IPS-18c (cell line): ENCODE measurements around the gene CACNA1B.

Source experiments
- H3K4me3 ChIP-seq: 2 replicates; pipeline ENCODE4 v1.7.0; 2013; ENCODE audit warnings: low read depth, mild to moderate bottlenecking, low read length, moderate library complexity; ENCODE audit not compliant: insufficient read depth
- H3K9me3 ChIP-seq: one replicate; pipeline ENCODE4 v1.6.1; 2013; ENCODE audit warnings: mild to moderate bottlenecking, low read length, moderate library complexity; ENCODE audit not compliant: control insufficient read depth, insufficient read depth

CACNA1B gene

GRCh38 chr9:137902646-137903045, 25.1 kb downstream of the CACNA1B start:
- no peak overlapping the region for H3K4me3 ChIP-seq
- peaks cover 2% of the 10 kb centered on the region for H3K9me3 ChIP-seq

- no peaks in the 10 kb centered on the region for H3K9me3 ChIP-seq
Measured at GRCh38 chr9:137905740-137906139, 28.2 kb downstream of the CACNA1B start.

GRCh38 chr9:137907776-137908175, 30.2 kb downstream of the CACNA1B start:
- Histone ChIP-seq H3K4me3 (no peak overlapping the region), H3K9me3 (no peaks in the 10 kb centered on the region)

More at GRCh38 chr9:137905740-137906139, 28.2 kb downstream of the CACNA1B start:
- H3K4me3 ChIP-seq, result no peak overlapping the region

GRCh38 chr9:137912671-137913070, 35.1 kb downstream of the CACNA1B start:
- Histone ChIP-seq H3K9me3 (no peaks in the 10 kb centered on the region), H3K4me3 (no peak overlapping the region)

GRCh38 chr9:137913132-137913531, 35.5 kb downstream of the CACNA1B start:
- Histone ChIP-seq H3K4me3 (no peak overlapping the region), H3K9me3 (no peaks in the 10 kb centered on the region)

GRCh38 chr9:137913771-137914767, 36.5 kb downstream of the CACNA1B start:
- Histone ChIP-seq H3K4me3 (no peak overlapping the region), H3K9me3 (no peaks in the 10 kb centered on the region)

- Histone ChIP-seq H3K9me3 (no peaks in the 10 kb centered on the region), H3K4me3 (no peak overlapping the region)
Measured at GRCh38 chr9:137916540-137916939, 39.0 kb downstream of the CACNA1B start.

GRCh38 chr9:137917116-137917515, 39.5 kb downstream of the CACNA1B start:
- no peak overlapping the region for H3K4me3 ChIP-seq
- no peaks in the 10 kb centered on the region for H3K9me3 ChIP-seq

GRCh38 chr9:137917795-137918194, 40.2 kb downstream of the CACNA1B start:
- Histone ChIP-seq H3K4me3 (no peak overlapping the region), H3K9me3 (no peaks in the 10 kb centered on the region)

- Histone ChIP-seq H3K4me3 (no peak overlapping the region), H3K9me3 (no peaks in the 10 kb centered on the region)
Measured at GRCh38 chr9:137918331-137919094, 40.9 kb downstream of the CACNA1B start.

GRCh38 chr9:137919095-137919465, 41.5 kb downstream of the CACNA1B start:
- no peaks in the 10 kb centered on the region for H3K9me3 ChIP-seq
- H3K4me3 ChIP-seq, result no peak overlapping the region

- no peaks in the 10 kb centered on the region for H3K9me3 ChIP-seq
- H3K4me3 ChIP-seq, result no peak overlapping the region
Measured at GRCh38 chr9:137919649-137920141, 42.1 kb downstream of the CACNA1B start.

GRCh38 chr9:137920753-137921152, 43.2 kb downstream of the CACNA1B start:
- Histone ChIP-seq H3K4me3 (no peak overlapping the region), H3K9me3 (no peaks in the 10 kb centered on the region)

- no peak overlapping the region for H3K4me3 ChIP-seq
- peaks cover 2% of the 10 kb centered on the region for H3K9me3 ChIP-seq
Measured at GRCh38 chr9:137924169-137924568, 46.6 kb downstream of the CACNA1B start.

GRCh38 chr9:137924761-137925369, 47.3 kb downstream of the CACNA1B start:
- Histone ChIP-seq H3K4me3 (no peak overlapping the region), H3K9me3 (peaks cover 2% of the 10 kb centered on the region)

- no peak overlapping the region for H3K4me3 ChIP-seq
- peaks cover 16% of the 10 kb centered on the region for H3K9me3 ChIP-seq
Measured at GRCh38 chr9:137943655-137944054, 66.1 kb downstream of the CACNA1B start.

GRCh38 chr9:137945581-137945980, 68.0 kb downstream of the CACNA1B start:
- H3K4me3 ChIP-seq, result no peak overlapping the region
- H3K9me3 ChIP-seq, result peaks cover 16% of the 10 kb centered on the region
